Measurements from ENCODE around the gene GPR142. TPM values are rescaled to one million over a fixed set of nuclear protein-coding genes. Genes with fewer than 3 reads are reported as not detected.

GPR142 gene
- total and polyA plus RNA-seq, 2 of the 13 experiments (the other 11 are each of a cell fraction or from before 2014, with no cell fraction given): not detected

- Histone ChIP-seq H3K9me3 (ENCODE audit: low read length) (no peaks in the 10 kb centered on the region), H3K4me3 (replicated peaks in 1 of 3; ENCODE audit: insufficient read depth in 1 of 3, low read depth in 2 of 3, low read length in 3 of 3) (no peak overlapping the region), H3K27ac (ENCODE audit: extremely low read length, insufficient read depth, low read length) (no peak overlapping the region), H4K20me1 (ENCODE audit: insufficient read depth, low read length) (no peaks in the 10 kb centered on the region), H3K4me2 (ENCODE audit: low read depth, low read length) (no peak overlapping the region), H3K27me3 (ENCODE audit: control insufficient read depth in 1 of 2, insufficient read depth in 2 of 2, low read length in 2 of 2) (peaks cover 5 to 27% of the 10 kb centered on the region in 2 experiments; a peak in 3 of 5 replicates), H3K79me2 (ENCODE audit: insufficient read depth, low read length) (no peaks in the 10 kb centered on the region), H2AFZ (ENCODE audit: low read length) (no peak overlapping the region), H3K9ac (ENCODE audit: insufficient read depth, low read depth, low read length) (no peak overlapping the region), H3K36me3 (replicated peaks in 1 of 2; ENCODE audit: control insufficient read depth in 1 of 2, insufficient read depth in 2 of 2, low read length in 2 of 2) (no peaks in the 10 kb centered on the region), H3K4me1 (ENCODE audit: insufficient read depth, low read length) (peaks cover 16% of the 10 kb centered on the region)
- BruUV-seq (replicated peaks): no TSS peak
- TF ChIP-seq ZNF251 (CRISPR knock-in tag; IDR thresholded peaks at IDR 0.05) (no peak), TCF7 (IDR thresholded peaks at IDR 0.05; ENCODE audit: low read depth) (no peak), ZNF33B (CRISPR knock-in tag; IDR thresholded peaks at IDR 0.05) (no peak), GPBP1L1 (CRISPR knock-in tag; IDR thresholded peaks at IDR 0.05) (no peak), XRCC5 (optimal IDR thresholded peaks at IDR 0.05; ENCODE audit: low read length) (no peak), ZNF781 (CRISPR knock-in tag; IDR thresholded peaks at IDR 0.05; ENCODE audit: borderline replicate concordance, not compliant biosample characterization) (no peak), ZNF564 (CRISPR knock-in tag; IDR thresholded peaks at IDR 0.05) (no peak)
- TF ChIP-seq, protein P1, sequence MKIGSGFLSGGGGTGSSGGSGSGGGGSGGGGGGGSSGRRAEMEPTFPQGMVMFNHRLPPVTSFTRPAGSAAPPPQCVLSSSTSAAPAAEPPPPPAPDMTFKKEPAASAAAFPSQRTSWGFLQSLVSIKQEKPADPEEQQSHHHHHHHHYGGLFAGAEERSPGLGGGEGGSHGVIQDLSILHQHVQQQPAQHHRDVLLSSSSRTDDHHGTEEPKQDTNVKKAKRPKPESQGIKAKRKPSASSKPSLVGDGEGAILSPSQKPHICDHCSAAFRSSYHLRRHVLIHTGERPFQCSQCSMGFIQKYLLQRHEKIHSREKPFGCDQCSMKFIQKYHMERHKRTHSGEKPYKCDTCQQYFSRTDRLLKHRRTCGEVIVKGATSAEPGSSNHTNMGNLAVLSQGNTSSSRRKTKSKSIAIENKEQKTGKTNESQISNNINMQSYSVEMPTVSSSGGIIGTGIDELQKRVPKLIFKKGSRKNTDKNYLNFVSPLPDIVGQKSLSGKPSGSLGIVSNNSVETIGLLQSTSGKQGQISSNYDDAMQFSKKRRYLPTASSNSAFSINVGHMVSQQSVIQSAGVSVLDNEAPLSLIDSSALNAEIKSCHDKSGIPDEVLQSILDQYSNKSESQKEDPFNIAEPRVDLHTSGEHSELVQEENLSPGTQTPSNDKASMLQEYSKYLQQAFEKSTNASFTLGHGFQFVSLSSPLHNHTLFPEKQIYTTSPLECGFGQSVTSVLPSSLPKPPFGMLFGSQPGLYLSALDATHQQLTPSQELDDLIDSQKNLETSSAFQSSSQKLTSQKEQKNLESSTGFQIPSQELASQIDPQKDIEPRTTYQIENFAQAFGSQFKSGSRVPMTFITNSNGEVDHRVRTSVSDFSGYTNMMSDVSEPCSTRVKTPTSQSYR (CRISPR knock-in tag; IDR thresholded peaks at IDR 0.05; ENCODE audit: borderline replicate concordance): no peak
- TF ChIP-seq, protein P2, sequence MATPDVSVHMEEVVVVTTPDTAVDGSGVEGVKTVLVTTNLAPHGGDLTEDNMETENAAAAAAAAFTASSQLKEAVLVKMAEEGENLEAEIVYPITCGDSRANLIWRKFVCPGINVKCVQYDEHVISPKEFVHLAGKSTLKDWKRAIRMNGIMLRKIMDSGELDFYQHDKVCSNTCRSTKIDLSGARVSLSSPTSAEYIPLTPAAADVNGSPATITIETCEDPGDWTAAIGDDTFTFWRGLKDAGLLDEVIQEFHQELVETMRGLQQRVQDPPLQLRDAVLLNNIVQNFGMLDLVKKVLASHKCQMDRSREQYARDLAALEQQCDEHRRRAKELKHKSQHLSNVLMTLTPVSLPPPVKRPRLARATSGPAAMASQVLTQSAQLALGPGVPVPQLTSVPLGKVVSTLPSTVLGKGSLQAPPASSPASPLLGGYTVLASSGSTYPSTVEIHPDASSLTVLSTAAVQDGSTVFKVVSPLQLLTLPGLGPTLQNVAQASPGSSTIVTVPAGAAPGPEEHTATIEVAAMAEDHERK (CRISPR knock-in tag; IDR thresholded peaks at IDR 0.05; ENCODE audit: low read depth): no peak
- TF ChIP-seq, protein P3, sequence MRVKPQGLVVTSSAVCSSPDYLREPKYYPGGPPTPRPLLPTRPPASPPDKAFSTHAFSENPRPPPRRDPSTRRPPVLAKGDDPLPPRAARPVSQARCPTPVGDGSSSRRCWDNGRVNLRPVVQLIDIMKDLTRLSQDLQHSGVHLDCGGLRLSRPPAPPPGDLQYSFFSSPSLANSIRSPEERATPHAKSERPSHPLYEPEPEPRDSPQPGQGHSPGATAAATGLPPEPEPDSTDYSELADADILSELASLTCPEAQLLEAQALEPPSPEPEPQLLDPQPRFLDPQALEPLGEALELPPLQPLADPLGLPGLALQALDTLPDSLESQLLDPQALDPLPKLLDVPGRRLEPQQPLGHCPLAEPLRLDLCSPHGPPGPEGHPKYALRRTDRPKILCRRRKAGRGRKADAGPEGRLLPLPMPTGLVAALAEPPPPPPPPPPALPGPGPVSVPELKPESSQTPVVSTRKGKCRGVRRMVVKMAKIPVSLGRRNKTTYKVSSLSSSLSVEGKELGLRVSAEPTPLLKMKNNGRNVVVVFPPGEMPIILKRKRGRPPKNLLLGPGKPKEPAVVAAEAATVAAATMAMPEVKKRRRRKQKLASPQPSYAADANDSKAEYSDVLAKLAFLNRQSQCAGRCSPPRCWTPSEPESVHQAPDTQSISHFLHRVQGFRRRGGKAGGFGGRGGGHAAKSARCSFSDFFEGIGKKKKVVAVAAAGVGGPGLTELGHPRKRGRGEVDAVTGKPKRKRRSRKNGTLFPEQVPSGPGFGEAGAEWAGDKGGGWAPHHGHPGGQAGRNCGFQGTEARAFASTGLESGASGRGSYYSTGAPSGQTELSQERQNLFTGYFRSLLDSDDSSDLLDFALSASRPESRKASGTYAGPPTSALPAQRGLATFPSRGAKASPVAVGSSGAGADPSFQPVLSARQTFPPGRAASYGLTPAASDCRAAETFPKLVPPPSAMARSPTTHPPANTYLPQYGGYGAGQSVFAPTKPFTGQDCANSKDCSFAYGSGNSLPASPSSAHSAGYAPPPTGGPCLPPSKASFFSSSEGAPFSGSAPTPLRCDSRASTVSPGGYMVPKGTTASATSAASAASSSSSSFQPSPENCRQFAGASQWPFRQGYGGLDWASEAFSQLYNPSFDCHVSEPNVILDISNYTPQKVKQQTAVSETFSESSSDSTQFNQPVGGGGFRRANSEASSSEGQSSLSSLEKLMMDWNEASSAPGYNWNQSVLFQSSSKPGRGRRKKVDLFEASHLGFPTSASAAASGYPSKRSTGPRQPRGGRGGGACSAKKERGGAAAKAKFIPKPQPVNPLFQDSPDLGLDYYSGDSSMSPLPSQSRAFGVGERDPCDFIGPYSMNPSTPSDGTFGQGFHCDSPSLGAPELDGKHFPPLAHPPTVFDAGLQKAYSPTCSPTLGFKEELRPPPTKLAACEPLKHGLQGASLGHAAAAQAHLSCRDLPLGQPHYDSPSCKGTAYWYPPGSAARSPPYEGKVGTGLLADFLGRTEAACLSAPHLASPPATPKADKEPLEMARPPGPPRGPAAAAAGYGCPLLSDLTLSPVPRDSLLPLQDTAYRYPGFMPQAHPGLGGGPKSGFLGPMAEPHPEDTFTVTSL (CRISPR knock-in tag; IDR thresholded peaks at IDR 0.05; ENCODE audit: borderline replicate concordance): no peak
- in situ Hi-C loops (cut with HindIII; ENCODE audit: extremely low pct_ligation_motif_present, low pct_unique_long_range_greater_than_20kb): no loop called here
- WGBS (ENCODE audit: low lambda C conversion rate): 12% methylated on average over 5 of the region's 5 CpGs
- FAIRE-seq (no peak), DNase-seq (ENCODE audit: low spot score) (no peak), ATAC-seq (no peak)
- ChIA-PET CTCF (ENCODE audit: low intra/inter-chr PET ratio, low total read pairs) (no interaction called here), POLR2A (no interaction called here)
- intact Hi-C loops (cut with micrococcal nuclease; ENCODE audit: unreplicated experiment): no loop called here
Observed at GRCh38 chr17:74391771-74392170, 24.5 kb downstream of the GPR142 start.

Measured in HepG2 (cell line).